ENCODE results near the gene ZNF74. TPM values are rescaled to one million over a fixed set of nuclear protein-coding genes. Genes with fewer than 3 reads are reported as not detected.
"Not testable (repeated sequence)": the region's sequence is repeated elsewhere in the genome, so short reads cannot be mapped to it uniquely, and the experiment has no call there.

The ZNF74 gene
- total RNA-seq, 2 donors from 2014 or later: 6.4 to 9.2 TPM

DNA sequence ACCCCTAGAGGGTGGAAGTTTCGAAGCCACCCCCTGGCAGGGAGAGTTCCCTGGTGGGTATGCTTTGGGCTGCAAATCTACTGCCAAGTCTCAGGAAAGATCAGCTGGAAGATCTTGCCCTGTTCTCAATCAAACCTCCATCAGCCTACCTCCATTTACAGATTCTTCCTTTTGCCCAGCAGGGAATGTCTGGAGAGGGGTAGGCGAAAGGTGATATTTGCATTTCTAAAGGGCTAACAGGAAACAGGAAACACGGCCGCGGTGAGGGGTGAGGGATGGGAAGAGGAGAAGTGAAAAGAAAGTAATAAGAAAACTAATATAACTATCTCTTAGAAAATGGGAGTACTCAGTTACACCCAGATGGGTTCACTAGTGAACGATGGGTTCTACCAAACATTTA, 22.3 kb upstream of the ZNF74 start:
- not testable (repeated sequence) for DNase-seq (ENCODE audit: low spot score in 2 of 2); H3K36me3 Mint-ChIP-seq; ATAC-seq

DNA sequence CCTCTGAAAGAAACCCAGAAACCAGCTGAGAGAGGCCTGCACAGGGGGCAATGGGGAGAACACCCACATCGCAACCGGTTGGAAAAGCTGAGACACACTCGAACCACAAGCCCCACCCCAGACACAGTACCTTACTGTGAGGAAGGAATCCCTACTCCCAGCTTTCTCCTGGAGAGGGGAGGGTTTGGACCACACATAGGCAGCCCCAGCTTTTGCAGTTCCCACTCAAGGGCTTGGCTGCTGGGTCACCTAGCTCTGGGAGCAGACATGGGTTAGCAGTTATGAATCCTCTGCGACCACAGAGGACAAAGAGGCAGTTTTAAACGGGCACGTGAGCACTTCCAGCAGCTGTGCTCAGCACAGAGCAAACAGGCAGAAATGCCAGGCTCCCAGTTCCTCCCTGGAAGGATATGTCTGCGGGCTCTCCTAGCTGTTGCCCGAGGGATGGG, 21.5 kb upstream of the ZNF74 start:
- H3K36me3 Mint-ChIP-seq; ATAC-seq; DNase-seq (ENCODE audit: low spot score in 2 of 2); H3K9me3 Mint-ChIP-seq; H3K27ac Mint-ChIP-seq: not testable (repeated sequence)

More for the DNA sequence above, 22.3 kb upstream of the ZNF74 start:
- H3K27ac Mint-ChIP-seq, H3K9me3 Mint-ChIP-seq: not testable (repeated sequence)

DNA sequence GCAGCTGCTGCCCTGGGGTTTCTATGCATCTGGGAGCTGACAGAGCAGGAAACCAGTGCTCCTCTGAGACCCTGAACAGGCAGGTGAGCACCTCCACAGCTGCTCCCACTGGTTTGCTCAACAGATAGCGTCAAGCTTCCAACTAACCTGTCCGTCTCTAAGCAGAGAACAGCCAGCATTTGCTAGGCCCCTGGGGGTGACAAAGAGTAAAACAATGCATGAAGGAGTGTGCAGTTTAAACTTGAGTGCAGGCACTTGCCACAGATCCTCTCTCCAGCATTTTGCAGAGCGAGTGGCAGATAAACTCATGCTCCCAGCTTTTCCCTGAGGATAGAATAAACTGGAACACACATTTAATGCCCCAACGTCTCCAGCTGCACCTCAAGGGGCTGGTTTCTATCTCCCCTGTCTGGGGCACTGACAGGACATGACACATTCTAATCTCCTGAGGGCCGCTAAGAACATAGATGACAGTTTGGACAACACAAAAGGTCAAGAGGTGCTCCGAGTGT, 20.7 kb upstream of the ZNF74 start:
- not testable (repeated sequence) for H3K36me3 Mint-ChIP-seq; H3K27ac Mint-ChIP-seq; H3K9me3 Mint-ChIP-seq; DNase-seq (ENCODE audit: low spot score in 2 of 2); ATAC-seq

DNA sequence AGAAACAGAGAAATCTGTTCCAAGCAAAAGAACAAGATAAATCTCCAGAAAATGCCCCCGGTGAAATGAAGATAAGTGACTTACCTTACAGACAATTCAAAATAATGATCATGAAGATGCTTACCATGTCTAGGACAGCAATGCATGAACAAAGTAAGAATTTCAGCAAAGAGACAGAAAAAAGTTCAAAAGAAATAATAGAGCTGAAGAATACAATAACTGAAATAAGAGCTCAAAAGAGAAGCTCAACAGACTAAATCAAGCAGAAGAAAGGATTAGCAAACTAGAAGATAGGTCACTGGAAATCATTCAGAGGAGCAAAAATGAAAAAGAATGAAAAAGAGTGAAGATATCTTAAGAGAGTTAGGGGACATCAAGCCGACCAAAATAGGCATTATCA, 19.8 kb upstream of the ZNF74 start:
- H3K27ac Mint-ChIP-seq; H3K9me3 Mint-ChIP-seq; DNase-seq (ENCODE audit: low spot score in 2 of 2); H3K36me3 Mint-ChIP-seq; ATAC-seq: not testable (repeated sequence)

DNA sequence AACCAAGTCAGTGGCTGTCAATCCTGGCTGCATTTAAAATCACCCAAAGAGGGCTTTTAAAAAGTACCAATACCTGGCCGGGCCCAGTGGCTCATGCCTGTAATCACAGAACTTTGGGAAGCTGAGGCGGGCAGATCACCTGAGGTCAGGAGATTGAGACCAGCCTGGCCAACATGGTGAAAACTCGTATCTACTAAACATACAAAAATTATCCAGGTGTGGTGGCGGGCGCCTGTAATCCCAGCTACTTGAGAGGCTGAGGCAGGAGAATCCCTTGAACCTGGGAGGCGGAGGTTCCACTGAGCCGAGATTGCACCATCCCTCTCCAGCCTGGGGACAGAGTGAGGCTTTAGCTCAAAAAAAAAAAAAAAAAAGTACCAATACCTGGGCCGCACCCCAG, 17.7 kb upstream of the ZNF74 start:
- not testable (repeated sequence) for H3K36me3 Mint-ChIP-seq; H3K9me3 Mint-ChIP-seq; ATAC-seq; DNase-seq (ENCODE audit: low spot score in 2 of 2)
- H3K27ac Mint-ChIP-seq: peak overlapping the region in 1 of 2 donors; percentile 29

DNA sequence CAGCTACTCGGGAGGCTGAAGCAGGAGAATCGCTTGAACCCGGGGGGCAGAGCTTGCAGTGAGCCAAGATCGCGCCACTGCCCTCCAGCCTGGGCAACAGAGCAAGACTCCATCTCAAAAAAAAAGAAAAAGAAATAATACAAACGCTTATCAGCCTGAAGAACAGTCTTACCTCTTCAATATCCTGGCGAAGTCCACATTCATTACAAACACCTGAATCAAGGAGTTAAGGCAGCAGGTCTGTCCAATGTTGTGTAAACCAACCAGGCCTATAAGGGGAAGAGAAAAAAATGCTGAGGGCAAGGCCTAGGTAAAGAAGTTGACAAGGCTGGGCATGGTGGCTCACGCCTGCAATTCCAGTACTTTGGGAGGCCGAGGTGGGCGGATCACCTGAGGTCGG, 17.0 kb upstream of the ZNF74 start:
- H3K36me3 Mint-ChIP-seq; H3K27ac Mint-ChIP-seq; ATAC-seq; DNase-seq (ENCODE audit: low spot score in 2 of 2); H3K9me3 Mint-ChIP-seq: not testable (repeated sequence)

DNA sequence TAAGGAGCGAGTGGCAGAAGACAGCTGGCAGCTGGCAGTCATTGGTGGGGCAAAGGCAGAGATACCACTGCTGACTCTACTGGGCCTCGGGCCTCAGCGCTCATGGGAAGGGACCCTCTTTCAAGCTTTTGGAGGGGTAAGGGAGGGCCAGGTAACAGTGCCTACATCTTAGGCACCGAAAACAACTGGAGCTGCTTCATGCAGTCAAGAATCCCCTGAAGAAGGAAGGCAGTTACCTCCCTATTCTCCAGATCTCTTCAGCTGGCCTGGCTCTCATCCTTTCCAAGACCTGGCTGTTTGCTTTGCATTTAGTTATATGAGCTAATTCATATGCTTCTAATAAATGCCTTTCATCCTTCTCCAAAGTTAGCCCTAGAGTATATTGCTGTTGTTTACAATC, 15.8 kb upstream of the ZNF74 start:
- no peaks in the 10 kb centered on the region for H3K9me3 Mint-ChIP-seq
- DNase-seq (ENCODE audit: low spot score in 2 of 2) (no peak), ATAC-seq (no peak)

DNA sequence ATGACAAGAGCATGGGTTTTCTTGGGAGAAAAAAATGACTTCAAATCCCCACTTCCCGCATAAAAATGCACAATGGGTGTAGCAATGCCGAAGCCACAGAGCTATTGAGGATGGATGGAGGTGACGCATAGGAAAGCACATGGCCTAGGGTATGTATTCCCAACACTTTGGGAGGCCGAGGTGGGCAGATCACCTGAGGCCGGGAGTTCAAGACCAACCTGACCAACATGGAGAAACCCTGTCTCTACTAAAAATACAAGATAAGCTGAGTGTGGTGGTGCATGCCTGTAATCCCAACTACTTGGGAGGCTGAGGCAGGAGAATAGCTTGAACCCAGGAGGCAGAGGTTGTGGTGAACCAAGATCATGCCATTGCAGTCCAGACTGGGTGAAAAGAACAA, 15.3 kb upstream of the ZNF74 start:
- H3K27ac Mint-ChIP-seq; ATAC-seq; H3K36me3 Mint-ChIP-seq; DNase-seq (ENCODE audit: low spot score in 2 of 2); H3K9me3 Mint-ChIP-seq: not testable (repeated sequence)

More for the DNA sequence above, 15.8 kb upstream of the ZNF74 start:
- H3K36me3 Mint-ChIP-seq: no peaks in the 10 kb centered on the region
- no peak overlapping the region for H3K27ac Mint-ChIP-seq

DNA sequence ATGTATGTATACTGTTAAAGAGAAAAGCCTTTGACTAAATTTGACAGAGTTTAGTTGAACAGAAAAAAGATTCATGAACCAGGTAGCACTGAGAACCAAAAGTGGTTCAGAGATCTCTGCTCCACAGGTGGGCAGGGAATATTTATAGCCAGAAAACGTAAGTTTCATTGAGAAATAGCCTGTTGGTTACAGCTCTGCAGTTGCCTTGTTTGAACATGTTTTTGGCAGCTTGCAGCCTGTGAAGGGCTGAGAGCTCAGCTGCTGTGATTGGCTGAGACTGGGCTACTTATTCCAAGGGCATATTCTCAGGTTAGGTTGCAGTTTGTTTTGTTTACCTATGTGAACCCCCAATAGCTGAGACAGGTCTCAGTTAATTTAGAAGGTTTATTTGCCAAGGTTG, 13.5 kb upstream of the ZNF74 start:
- no peak overlapping the region for H3K27ac Mint-ChIP-seq
- no peaks in the 10 kb centered on the region for H3K36me3 Mint-ChIP-seq
- DNase-seq (ENCODE audit: low spot score in 2 of 2) (no peak), ATAC-seq (no peak)
- H3K9me3 Mint-ChIP-seq: no peaks in the 10 kb centered on the region

DNA sequence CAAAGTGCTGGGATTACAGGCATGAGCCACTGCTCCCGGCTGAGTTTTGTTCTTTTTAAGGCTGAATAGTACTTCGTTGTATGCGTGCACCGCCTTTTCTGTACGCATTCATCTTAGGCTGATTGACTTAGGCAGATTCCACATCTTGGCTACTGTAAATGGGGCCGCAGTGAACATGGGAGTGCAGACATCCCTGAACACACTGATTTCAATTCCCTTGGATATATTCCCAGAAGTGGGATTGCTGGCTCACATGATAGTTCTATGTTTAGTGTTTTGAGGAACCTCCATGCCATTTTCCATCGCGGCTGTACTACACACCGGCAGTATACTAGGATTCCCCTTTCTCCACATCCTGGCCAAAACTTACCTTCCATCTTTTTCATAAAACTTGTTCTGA, 10.4 kb upstream of the ZNF74 start:
- H3K9me3 Mint-ChIP-seq: no peaks in the 10 kb centered on the region
- DNase-seq (ENCODE audit: low spot score in 2 of 2): no peak
- H3K36me3 Mint-ChIP-seq: no peaks in the 10 kb centered on the region
- no peak overlapping the region for H3K27ac Mint-ChIP-seq
- no peak for ATAC-seq

DNA sequence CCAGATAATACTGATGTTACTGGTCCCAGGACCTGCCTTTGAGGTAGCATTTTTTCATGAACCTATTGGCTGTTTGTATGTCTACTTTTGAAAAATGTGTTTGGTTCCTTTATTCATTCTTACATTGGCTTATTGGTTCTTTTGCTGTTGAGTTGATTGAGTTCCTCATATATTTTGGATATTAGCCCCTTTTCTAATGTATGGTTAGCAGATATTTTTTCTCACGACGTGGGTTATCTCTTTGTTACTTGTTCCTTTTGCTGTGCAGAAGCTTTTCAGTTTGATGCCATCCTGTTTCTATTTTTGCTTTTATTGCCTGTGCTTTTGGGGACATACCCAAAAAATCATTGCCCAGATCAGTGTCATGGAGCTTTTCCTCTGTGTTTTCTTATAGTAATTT, 9.8 kb upstream of the ZNF74 start:
- H3K9me3 Mint-ChIP-seq: no peaks in the 10 kb centered on the region

DNA sequence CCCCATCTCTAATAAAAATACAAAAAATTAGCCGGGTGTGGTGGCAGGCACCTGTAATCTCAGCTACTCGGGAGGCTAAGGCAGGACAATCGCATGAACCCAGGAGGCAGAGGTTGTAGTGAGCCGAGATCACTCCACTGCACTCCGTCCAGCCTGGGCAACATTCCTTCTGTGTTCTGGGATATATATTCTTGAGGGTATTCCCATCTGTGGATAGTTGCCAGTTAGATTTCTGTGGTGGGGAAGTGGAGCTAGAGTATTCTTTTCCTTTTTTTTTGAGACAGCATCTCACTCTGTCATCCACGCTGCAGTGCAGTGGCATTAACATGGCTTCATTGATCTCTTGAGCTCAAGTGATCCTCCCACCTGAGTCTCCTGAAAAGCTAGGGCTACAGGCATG, 9.1 kb upstream of the ZNF74 start:
- peaks cover 0 to 4% of the 10 kb centered on the region in 2 donors for H3K36me3 Mint-ChIP-seq
- no peak for ATAC-seq
- peak in 1 of 2 donors; percentile 3 for DNase-seq (ENCODE audit: low spot score in 2 of 2)
- no peaks in the 10 kb centered on the region for H3K9me3 Mint-ChIP-seq
- H3K27ac Mint-ChIP-seq: no peak overlapping the region

More for the DNA sequence above, 9.8 kb upstream of the ZNF74 start:
- Mint-ChIP-seq H3K36me3 (peaks cover 0 to 4% of the 10 kb centered on the region in 2 donors), H3K27ac (no peak overlapping the region)
- DNase-seq (ENCODE audit: low spot score in 2 of 2): no peak
- no peak for ATAC-seq

DNA sequence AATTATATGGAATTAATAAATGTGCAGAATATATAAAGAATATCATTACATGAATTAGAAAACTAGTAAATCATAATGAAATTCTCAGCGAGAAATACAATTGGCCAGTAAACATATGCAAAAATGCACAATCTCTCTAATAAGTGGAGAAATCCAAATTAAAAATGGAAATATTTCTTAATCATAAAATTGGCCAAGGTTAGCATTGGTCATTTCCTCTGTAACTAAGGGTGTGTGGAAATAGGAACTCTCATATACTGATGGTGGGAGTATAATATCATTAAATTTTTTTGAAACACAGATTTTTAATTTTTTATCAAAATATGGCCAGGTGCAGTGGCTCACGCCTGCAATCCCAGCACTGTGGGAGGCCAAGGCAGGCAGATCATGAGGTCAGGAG, 7.6 kb upstream of the ZNF74 start:
- Mint-ChIP-seq H3K36me3 (peaks cover 0 to 4% of the 10 kb centered on the region in 2 donors), H3K27ac (no peak overlapping the region), H3K9me3 (no peaks in the 10 kb centered on the region)
- DNase-seq (ENCODE audit: low spot score in 2 of 2) (no peak), ATAC-seq (no peak)

DNA sequence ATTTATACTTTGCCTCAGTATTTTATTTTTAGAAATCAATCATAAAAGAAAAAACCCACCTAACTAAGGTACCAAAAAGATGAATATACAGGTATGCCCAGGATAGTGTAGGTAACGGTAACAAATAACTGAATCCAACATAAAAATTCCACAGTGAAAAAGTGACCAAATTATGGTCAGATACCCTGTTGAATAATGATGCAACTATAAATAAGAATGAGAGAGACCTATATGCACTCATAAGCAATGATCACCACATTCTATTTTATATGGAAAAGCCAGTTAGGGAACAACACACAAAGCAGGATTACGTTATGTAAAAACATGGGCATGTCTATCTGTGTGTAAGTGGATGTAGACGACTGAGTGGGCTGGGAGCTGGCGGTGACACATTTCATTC, 7.0 kb upstream of the ZNF74 start:
- no peaks in the 10 kb centered on the region for H3K9me3 Mint-ChIP-seq
- H3K36me3 Mint-ChIP-seq: peaks cover 0 to 4% of the 10 kb centered on the region in 2 donors
- DNase-seq (ENCODE audit: low spot score in 2 of 2): no peak
- no peak overlapping the region for H3K27ac Mint-ChIP-seq
- no peak for ATAC-seq

DNA sequence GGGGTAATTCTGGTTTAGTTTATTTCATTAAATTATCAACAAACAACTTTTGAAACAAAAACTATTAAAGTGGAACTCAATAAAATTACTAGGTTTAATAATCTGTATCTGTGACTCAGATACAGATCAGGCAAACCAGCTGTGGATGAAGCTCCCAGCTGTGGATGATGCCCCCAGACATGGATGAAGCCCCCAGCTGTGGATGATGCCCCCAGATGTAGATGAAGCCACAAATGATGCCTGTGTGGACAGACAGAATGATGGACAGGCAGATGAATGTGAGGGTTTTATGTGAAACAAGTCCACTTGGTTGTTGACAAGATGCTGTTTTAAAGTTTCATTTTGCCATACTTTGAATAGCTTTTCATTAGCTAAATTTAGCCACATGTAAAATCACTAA, 5.8 kb upstream of the ZNF74 start:
- H3K27ac Mint-ChIP-seq: no peak overlapping the region
- no peak for DNase-seq (ENCODE audit: low spot score in 2 of 2)
- no peaks in the 10 kb centered on the region for H3K9me3 Mint-ChIP-seq
- peaks cover 0 to 4% of the 10 kb centered on the region in 2 donors for H3K36me3 Mint-ChIP-seq
- no peak for ATAC-seq

DNA sequence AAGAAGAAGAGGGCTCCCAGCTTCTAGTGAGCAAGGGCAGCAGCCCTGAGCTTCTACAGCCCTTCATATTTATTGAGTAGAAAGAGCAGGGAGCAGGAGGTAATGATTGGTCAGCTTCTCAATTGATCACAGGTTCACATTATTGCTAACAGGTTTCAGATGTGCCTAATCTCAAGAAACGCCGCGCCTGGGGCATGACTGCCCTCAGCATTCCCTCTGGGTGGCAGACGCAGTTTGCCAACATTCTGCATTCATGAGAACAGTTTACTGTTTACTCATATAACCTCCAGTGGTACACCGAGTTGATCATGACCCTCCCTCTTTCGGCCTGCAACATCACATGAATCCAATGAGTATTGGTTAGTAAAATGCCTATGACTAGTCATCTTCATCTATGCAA, 4.7 kb upstream of the ZNF74 start:
- H3K27ac Mint-ChIP-seq: no peak overlapping the region

DNA sequence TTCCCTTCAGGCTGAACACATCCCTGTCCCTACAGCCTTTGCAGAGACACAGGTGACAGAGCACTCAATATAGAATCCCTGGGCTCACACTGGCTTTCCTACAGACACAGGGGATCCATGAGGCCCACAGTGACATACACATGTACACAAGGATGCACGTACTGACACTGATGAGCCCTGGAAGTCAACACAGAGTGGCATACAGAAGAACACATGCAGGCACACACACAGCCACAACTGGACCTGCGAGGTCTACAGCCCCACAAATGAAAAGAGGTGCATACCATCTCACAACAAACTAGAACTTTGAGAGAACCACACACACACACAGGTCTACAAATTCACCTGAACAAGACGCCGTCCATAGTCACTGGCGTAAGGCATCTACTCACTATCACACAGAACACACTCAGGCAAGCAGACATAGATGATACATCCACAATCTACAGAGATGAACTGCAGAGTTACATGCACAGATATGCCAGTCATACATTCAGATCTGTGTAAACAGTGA, 3.5 kb upstream of the ZNF74 start:
- Mint-ChIP-seq H3K27ac (no peak overlapping the region), H3K36me3 (peaks cover 0 to 4% of the 10 kb centered on the region in 2 donors), H3K9me3 (no peaks in the 10 kb centered on the region)
- ATAC-seq (no peak), DNase-seq (ENCODE audit: low spot score in 2 of 2) (no peak)

More for the DNA sequence above, 4.7 kb upstream of the ZNF74 start:
- H3K36me3 Mint-ChIP-seq: peaks cover 0 to 4% of the 10 kb centered on the region in 2 donors
- DNase-seq (ENCODE audit: low spot score in 2 of 2) (no peak), ATAC-seq (no peak)
- no peaks in the 10 kb centered on the region for H3K9me3 Mint-ChIP-seq

DNA sequence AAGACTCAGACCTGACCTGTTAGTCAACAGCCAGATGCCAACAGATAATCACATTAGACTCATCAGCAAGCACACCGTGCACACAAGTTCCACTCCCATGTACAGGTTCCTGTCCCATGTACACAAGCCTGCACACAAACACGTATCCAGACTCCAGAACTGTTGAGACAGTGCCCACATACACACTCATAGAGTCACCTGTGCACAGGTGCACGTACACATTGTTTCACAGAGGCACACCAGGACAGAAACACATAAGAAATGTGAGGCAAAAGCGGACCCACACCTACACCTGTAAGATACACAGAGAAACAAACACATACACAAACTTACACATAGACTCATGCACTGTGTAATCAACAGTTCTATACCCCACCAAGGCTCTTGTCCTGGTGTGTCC, 2.7 kb upstream of the ZNF74 start:
- Mint-ChIP-seq H3K36me3 (peaks cover 0 to 4% of the 10 kb centered on the region in 2 donors), H3K27ac (no peak overlapping the region), H3K9me3 (no peaks in the 10 kb centered on the region)
- DNase-seq (ENCODE audit: low spot score in 2 of 2): peak in 1 of 2 donors; percentile 7
- ATAC-seq: no peak
